Panc1 (cell line): ENCODE results near the gene ACSM3. TPM values are rescaled to one million over a fixed set of nuclear protein-coding genes. Genes with fewer than 3 reads are reported as not detected.

Experiments used
- ATAC-seq: fragments of 200-7000 bp; cut with Tn5 transposase; 2 replicates; pipeline ENCODE4 v1.9.1; 2020; ENCODE audit warnings: mild to moderate bottlenecking, moderate library complexity
- BruUV-seq: library from RNA; stranded (reverse); fragments of 400-500 nt; replicated peaks from 2 replicates; lab custom pipeline; 2021; lab: Mats Ljungman, UMichigan
- CTCF ChIA-PET: fragments of 300-600 bp; sonication (Branson Sonifier 250); formaldehyde crosslinking; loops from one replicate; lab custom pipeline; 2022; ENCODE audit warnings: antibody characterized with exemption; lab: Charles Lee
- POLR2A ChIA-PET: fragments of 300-600 bp; sonication (Branson Sonifier 250); formaldehyde crosslinking; loops from one replicate; lab custom pipeline; 2022; ENCODE audit warnings: antibody characterized with exemption; lab: Charles Lee
- DNase-seq: peaks from one replicate; pipeline ENCODE4 v3.0.0-alpha.2; 2010; ENCODE audit warnings: low read depth, low spot score
- H3K27ac ChIP-seq: 2 replicates; pipeline ENCODE4 v1.5.1; 2011; ENCODE audit warnings: mild to moderate bottlenecking, low read length, inconsistent platforms
- H3K27me3 ChIP-seq: fragments of 200-500 bp; sonication (Bioruptor generic); 2 replicates; pipeline ENCODE4 v1.6.0; 2014; ENCODE audit warnings: low read length, inconsistent platforms; ENCODE audit not compliant: control insufficient read depth, insufficient read depth
- H3K36me3 ChIP-seq: fragments of 200-500 bp; sonication (Bioruptor generic); 2 replicates; pipeline ENCODE4 v1.5.1; 2014; ENCODE audit warnings: inconsistent platforms, mild to moderate bottlenecking, low read length, moderate library complexity; ENCODE audit not compliant: control insufficient read depth, insufficient read depth
- H3K4me1 ChIP-seq: 2 replicates; pipeline ENCODE4 v1.5.1; 2011; ENCODE audit warnings: inconsistent platforms, mild to moderate bottlenecking, low read length, moderate library complexity; ENCODE audit not compliant: control insufficient read depth, insufficient read depth
- H3K4me3 ChIP-seq, 2 experiments: 2 replicates each; pipeline ENCODE4 v1.5.1; 2011 to 2012; ENCODE audit warnings: low read depth in 2 of 2, low read length in 2 of 2, mild to moderate bottlenecking in 2 of 2, inconsistent platforms in 1 of 2, moderate library complexity in 1 of 2
- H3K9me3 ChIP-seq: fragments of 200-500 bp; sonication (Bioruptor generic); 2 replicates; pipeline ENCODE4 v1.5.1; 2014; ENCODE audit warnings: low read depth, mild to moderate bottlenecking, inconsistent platforms, low read length, moderate library complexity; ENCODE audit not compliant: control insufficient read depth, insufficient read depth
- CTCF ChIP-seq: fragments of 450-650 bp; IDR thresholded peaks from 2 replicates; pipeline ENCODE4 v1.5.1; 2017; ENCODE audit warnings: mild to moderate bottlenecking
- POLR2AphosphoS5 ChIP-seq: IDR thresholded peaks from 2 replicates; pipeline ENCODE4 v1.6.1; 2012; ENCODE audit warnings: mild to moderate bottlenecking, low read depth, low read length, moderate library complexity
- REST ChIP-seq, 2 experiments: IDR thresholded peaks; 2 replicates each; pipeline ENCODE4 v1.6.1; 2011 to 2012; ENCODE audit warnings: low read depth in 2 of 2, control low read depth in 1 of 2, low read length in 1 of 2, mild to moderate bottlenecking in 1 of 2, moderate library complexity in 1 of 2; ENCODE audit not compliant: insufficient read depth in 1 of 2
- SIN3A ChIP-seq: IDR thresholded peaks from 2 replicates; pipeline ENCODE4 v1.6.1; 2012; ENCODE audit warnings: low read depth, mild to moderate bottlenecking, low read length, moderate library complexity, borderline replicate concordance; ENCODE audit not compliant: insufficient read depth
- TCF7L2 ChIP-seq: IDR thresholded peaks from 2 replicates; pipeline ENCODE4 v1.6.1; 2011; ENCODE audit warnings: mild to moderate bottlenecking, low read depth, low read length, inconsistent platforms
- in situ Hi-C: cut with HindIII; loops from 2 replicates; pipeline ENCODE4 v1.10.0; 2016; ENCODE audit warnings: low sequenced_read_pairs, low pct_unique_long_range_greater_than_20kb
- intact Hi-C: fragments of 100-400 bp; cut with micrococcal nuclease; formaldehyde crosslinking; loops from one replicate; pipeline ENCODE4 v1.10.0; 2022; ENCODE audit not compliant: unreplicated experiment
- total RNA-seq: library from RNA; stranded (reverse); gene quantifications from one replicate; pipeline ENCODE4 v1.2.1, GENCODE V29; 2021; ENCODE audit not compliant: unreplicated experiment

Gene ACSM3
- total RNA-seq, 1 experiment from 2014 or later = 0.44 TPM

GRCh38 chr16:20767577-20767976 lies 3.8 kb downstream of the ACSM3 start:
- ATAC-seq (no peak), DNase-seq (no peak)
- ChIA-PET CTCF (no interaction called here), POLR2A (no interaction called here)
- Histone ChIP-seq H3K4me3 (no peak overlapping the region), H3K9me3 (no peaks in the 10 kb centered on the region; the same call in 1 of the 2 replicates), H3K36me3 (no peaks in the 10 kb centered on the region), H3K4me1 (no peaks in the 10 kb centered on the region), H3K27ac (no peak overlapping the region), H3K27me3 (peaks cover 7% of the 10 kb centered on the region; the same call in 1 of the 2 replicates)
- in situ Hi-C loops = no loop called here
- BruUV-seq = no TSS peak
- TF ChIP-seq REST (IDR thresholded peaks at IDR 0.05; ENCODE audit: insufficient read depth in 1 of 2, low read depth in 2 of 2, low read length in 1 of 2) (no peak), POLR2AphosphoS5 (no peak), TCF7L2 (no peak), SIN3A (no peak)
- intact Hi-C loops = no loop called here

- no peak for ATAC-seq
- POLR2A ChIA-PET = no interaction called here
- in situ Hi-C loops = no loop called here
- no peak for DNase-seq
- Histone ChIP-seq H3K27ac (no peak overlapping the region), H3K4me3 (no peak overlapping the region), H3K9me3 (no peaks in the 10 kb centered on the region), H3K4me1 (no peaks in the 10 kb centered on the region), H3K36me3 (no peaks in the 10 kb centered on the region), H3K27me3 (peaks cover 7% of the 10 kb centered on the region; the same call in 1 of the 2 replicates)
- CTCF ChIA-PET = no interaction called here
- intact Hi-C loops = no loop called here
- BruUV-seq = no TSS peak
- no peak for TF ChIP-seq SIN3A
- TF ChIP-seq CTCF = no peak
- no peak for TF ChIP-seq TCF7L2
- TF ChIP-seq REST (IDR thresholded peaks at IDR 0.05; ENCODE audit: insufficient read depth in 1 of 2, low read depth in 2 of 2, low read length in 1 of 2) = no peak
- no peak for TF ChIP-seq POLR2AphosphoS5
These were observed 4.3 kb downstream of the ACSM3 start for GRCh38 chr16:20768121-20768520.
